Osteocyte (in vitro differentiated cells): Measurements from ENCODE around the gene CMTM4. TPM values are rescaled to one million over a fixed set of nuclear protein-coding genes. Genes with fewer than 3 reads are reported as not detected.
A peak's percentile ranks its signal among the peaks of the same experiment; 100 is the strongest.

Experiments
- DNase-seq: peaks from one replicate; pipeline ENCODE4 v3.0.0; 2021; ENCODE audit warnings: mixed read lengths; ENCODE audit not compliant: unreplicated experiment; ENCODE audit errors: extremely low spot score
- H3K27ac Mint-ChIP-seq: one replicate; pipeline ENCODE4 v1.8.0; 2021; ENCODE audit warnings: mild to moderate bottlenecking, mixed read lengths; ENCODE audit not compliant: unreplicated experiment
- H3K27me3 Mint-ChIP-seq: one replicate; pipeline ENCODE4 v1.8.0; 2021; ENCODE audit warnings: mixed read lengths; ENCODE audit not compliant: unreplicated experiment
- H3K36me3 Mint-ChIP-seq: one replicate; pipeline ENCODE4 v1.8.0; 2021; ENCODE audit warnings: mixed read lengths; ENCODE audit not compliant: unreplicated experiment
- H3K4me1 Mint-ChIP-seq: one replicate; pipeline ENCODE4 v1.8.0; 2021; ENCODE audit warnings: mixed read lengths; ENCODE audit not compliant: unreplicated experiment
- H3K4me3 Mint-ChIP-seq: one replicate; pipeline ENCODE4 v1.8.0; 2021; ENCODE audit warnings: mild to moderate bottlenecking, moderate library complexity, mixed read lengths; ENCODE audit not compliant: unreplicated experiment
- H3K9me3 Mint-ChIP-seq: one replicate; pipeline ENCODE4 v1.8.0; 2021; ENCODE audit warnings: mixed read lengths; ENCODE audit not compliant: unreplicated experiment
- total RNA-seq: library from RNA; stranded (reverse); gene quantifications from 2 replicates; pipeline ENCODE4 v1.2.1, GENCODE V29; 2021
- TF ChIP-seq, protein P1 (sequence below): fragments of 200-600 bp; sonication (generic); IDR thresholded peaks from 2 replicates; pipeline ENCODE4 v1.5.0; 2021; ENCODE audit warnings: antibody characterized with exemption, mild to moderate bottlenecking, moderate library complexity

CMTM4 gene
- total RNA-seq, 1 donor from 2014 or later, result 24.4 TPM

DNA sequence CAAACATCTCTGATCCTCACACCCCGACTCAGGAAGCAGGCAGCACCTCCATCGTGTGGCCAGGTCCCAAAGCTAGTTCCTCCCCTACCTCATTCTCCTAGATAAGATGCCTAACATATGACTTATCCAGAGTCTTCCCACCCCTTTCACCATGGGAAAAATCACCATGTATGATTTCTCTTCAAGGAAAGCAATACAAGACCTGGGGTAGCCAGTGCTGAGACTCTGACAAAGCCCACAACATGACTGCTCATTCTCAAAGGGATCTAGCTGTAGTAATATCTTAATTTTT, 45.1 kb downstream of the CMTM4 start:
- Mint-ChIP-seq H3K27ac (no peak overlapping the region), H3K4me1 (peaks cover 10% of the 10 kb centered on the region), H3K4me3 (peak overlapping the region; percentile 52), H3K27me3 (no peaks in the 10 kb centered on the region), H3K36me3 (no peaks in the 10 kb centered on the region), H3K9me3 (no peaks in the 10 kb centered on the region)
- DNase-seq, result no peak
- TF ChIP-seq, protein P1, sequence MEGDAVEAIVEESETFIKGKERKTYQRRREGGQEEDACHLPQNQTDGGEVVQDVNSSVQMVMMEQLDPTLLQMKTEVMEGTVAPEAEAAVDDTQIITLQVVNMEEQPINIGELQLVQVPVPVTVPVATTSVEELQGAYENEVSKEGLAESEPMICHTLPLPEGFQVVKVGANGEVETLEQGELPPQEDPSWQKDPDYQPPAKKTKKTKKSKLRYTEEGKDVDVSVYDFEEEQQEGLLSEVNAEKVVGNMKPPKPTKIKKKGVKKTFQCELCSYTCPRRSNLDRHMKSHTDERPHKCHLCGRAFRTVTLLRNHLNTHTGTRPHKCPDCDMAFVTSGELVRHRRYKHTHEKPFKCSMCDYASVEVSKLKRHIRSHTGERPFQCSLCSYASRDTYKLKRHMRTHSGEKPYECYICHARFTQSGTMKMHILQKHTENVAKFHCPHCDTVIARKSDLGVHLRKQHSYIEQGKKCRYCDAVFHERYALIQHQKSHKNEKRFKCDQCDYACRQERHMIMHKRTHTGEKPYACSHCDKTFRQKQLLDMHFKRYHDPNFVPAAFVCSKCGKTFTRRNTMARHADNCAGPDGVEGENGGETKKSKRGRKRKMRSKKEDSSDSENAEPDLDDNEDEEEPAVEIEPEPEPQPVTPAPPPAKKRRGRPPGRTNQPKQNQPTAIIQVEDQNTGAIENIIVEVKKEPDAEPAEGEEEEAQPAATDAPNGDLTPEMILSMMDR, result no peak

DNA sequence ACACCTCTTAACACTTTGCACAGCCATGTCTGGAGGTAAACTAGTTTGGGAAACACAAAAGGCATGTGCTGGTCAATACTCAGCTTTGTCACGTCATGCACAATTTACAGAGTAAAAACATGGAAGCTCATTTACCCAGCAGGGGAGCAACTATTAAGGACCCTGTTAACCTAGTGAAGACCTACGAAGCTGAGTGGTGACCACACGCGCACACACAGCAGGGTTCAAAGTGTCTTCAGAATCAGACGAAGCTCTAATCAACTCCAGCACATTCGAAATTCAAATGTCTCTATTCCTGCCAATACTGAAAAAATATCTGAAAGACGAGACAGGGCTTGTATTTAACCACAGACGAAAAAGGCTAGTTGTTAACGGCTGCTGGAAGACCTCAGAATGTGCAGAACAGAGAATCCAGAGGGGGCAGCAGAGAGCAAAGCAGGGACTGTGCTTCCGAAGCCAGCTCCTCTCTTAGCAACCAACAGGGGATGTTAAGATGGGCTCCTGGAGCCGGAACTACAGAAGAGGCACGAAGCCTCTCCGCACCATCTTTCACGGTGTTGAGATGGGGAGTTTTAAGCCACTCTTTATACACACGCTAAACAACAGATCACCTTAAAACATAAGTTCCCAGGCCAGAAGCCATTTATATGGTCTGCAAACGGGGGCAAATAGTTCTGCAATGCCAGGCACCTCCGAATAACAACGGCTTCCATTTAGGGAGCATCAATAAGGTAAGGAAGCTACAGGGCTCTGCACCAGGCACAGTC, 45.7 kb downstream of the CMTM4 start:
- Mint-ChIP-seq H3K9me3 (no peaks in the 10 kb centered on the region), H3K27me3 (no peaks in the 10 kb centered on the region), H3K4me3 (peak overlapping the region; percentile 52), H3K36me3 (no peaks in the 10 kb centered on the region), H3K4me1 (peaks cover 10% of the 10 kb centered on the region), H3K27ac (peak overlapping the region; percentile 77)
- TF ChIP-seq, protein P1, result peak; percentile 97
- peak; percentile 92 for DNase-seq

DNA sequence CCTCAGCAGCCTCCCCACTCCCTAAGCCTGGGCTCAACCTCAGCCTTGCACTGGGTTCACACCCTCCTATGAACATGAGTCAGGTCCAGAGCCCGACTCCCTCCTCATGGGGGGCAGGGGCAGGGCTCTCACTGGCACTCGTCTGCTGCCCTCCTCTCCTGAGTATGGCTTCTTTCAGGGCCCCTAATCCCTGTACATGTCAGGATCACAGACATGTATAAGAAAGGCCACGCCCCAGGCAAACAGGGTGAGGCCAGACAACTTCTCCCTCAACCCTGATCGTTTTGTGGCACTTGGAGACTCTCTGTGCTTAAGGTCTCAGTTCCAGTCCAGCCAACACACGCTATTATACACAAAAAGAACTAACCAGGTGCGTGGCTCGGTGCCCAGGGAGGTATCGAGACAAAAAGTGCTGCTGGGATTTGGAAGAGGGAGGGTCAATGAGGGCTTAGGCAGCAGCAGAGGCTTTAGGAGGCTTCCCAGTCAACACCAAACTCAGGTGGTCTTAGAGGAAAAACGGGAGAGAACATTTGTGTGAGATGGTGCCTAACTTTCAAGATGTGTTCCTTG, 46.8 kb downstream of the CMTM4 start:
- no peak overlapping the region for H3K4me3 Mint-ChIP-seq

DNA sequence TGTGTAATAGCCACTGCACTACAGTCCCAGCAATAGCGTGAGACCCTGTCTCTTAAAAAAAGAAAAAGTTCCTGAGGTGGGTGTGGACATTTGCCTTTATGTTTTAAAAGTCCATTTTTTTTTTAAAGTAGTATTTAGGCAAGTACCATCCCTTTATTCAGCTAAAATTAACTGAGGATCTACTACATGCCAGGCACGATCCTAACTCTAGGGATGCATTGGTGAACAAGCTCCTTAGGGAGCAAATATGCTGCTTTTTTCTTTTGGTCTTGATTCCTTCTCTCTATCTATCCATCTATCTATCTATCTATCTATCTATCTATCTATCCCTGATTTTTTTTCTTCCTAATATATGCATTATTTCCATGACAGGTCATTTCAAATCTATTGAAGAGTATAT, 47.4 kb downstream of the CMTM4 start:
- Mint-ChIP-seq H3K27me3 (no peaks in the 10 kb centered on the region), H3K36me3 (no peaks in the 10 kb centered on the region), H3K4me1 (peaks cover 10% of the 10 kb centered on the region), H3K4me3 (no peak overlapping the region), H3K27ac (no peak overlapping the region), H3K9me3 (no peaks in the 10 kb centered on the region)
- DNase-seq, result no peak
- TF ChIP-seq, protein P1, result no peak

More for the DNA sequence above, 46.8 kb downstream of the CMTM4 start:
- DNase-seq, result no peak
- Mint-ChIP-seq H3K36me3 (no peaks in the 10 kb centered on the region), H3K27me3 (no peaks in the 10 kb centered on the region), H3K9me3 (no peaks in the 10 kb centered on the region), H3K4me1 (peaks cover 10% of the 10 kb centered on the region), H3K27ac (no peak overlapping the region)
- TF ChIP-seq, protein P1, result no peak

DNA sequence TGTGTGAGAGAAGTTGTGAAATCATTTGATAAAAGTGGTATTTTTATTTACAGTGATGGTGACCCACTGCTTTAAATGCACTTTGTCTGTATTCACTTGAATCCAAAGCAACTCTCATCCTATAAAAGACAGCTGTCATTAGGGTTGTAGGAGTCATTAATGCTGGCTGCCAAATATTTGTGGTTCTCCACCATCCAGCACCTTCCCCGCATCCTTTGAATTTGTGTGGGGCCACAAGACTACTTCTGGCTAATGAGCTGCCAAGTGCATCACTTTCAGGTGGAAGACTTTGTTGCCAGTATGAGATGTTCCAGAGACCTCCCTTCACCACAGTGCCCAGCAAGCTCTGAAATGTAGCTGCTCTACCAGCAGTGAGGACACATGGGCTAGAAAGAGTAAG, 48.7 kb downstream of the CMTM4 start:
- Mint-ChIP-seq H3K4me1 (peaks cover 10% of the 10 kb centered on the region), H3K4me3 (no peak overlapping the region), H3K27me3 (no peaks in the 10 kb centered on the region), H3K36me3 (no peaks in the 10 kb centered on the region), H3K9me3 (no peaks in the 10 kb centered on the region), H3K27ac (no peak overlapping the region)
- DNase-seq, result no peak
- TF ChIP-seq, protein P1, result no peak
